SH-SY5Y (cell line): Measurements from ENCODE around the gene RAPGEF1.

Experiments
- GATA2 ChIP-seq: IDR thresholded peaks from 2 replicates; pipeline ENCODE4 v1.6.1; 2011; ENCODE audit warnings: mild to moderate bottlenecking, low read depth, low read length
- GATA3 ChIP-seq: IDR thresholded peaks from 2 replicates; pipeline ENCODE4 v1.6.1; 2011; ENCODE audit warnings: low read depth, mild to moderate bottlenecking, low read length, moderate library complexity

DNA sequence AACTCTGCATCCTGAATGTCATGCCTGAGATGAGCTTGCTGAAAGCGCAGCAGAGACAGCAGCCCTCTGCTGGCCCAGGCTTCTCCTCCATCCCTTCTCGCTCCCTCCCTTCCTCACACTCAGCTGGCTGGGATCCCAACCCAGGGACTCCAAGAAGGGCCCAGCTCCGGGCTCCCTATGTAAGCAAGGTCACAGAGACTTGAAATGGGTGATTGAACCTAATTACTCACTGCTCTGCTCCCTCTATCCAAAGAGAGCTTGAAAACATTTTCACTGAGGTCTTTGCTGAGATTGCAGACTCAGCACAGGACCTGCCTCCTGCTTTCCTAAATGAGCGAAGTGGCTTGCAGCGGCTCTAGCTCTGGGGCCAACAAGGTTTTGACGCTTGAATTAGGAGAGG lies 42.8 kb downstream of the RAPGEF1 start:
- TF ChIP-seq GATA3 (no peak), GATA2 (no peak)
